GM12873 (cell line): Measurements from ENCODE around the gene NAT14.

ENCODE experiments used
- TF ChIP-seq, protein P1 (sequence below): IDR thresholded peaks from 2 replicates; pipeline ENCODE4 v1.5.1; 2012; ENCODE audit warnings: low read depth, mild to moderate bottlenecking, moderate library complexity, low read length, control low read depth; ENCODE audit not compliant: insufficient read depth; ENCODE audit errors: missing control alignments

NAT14 gene

DNA sequence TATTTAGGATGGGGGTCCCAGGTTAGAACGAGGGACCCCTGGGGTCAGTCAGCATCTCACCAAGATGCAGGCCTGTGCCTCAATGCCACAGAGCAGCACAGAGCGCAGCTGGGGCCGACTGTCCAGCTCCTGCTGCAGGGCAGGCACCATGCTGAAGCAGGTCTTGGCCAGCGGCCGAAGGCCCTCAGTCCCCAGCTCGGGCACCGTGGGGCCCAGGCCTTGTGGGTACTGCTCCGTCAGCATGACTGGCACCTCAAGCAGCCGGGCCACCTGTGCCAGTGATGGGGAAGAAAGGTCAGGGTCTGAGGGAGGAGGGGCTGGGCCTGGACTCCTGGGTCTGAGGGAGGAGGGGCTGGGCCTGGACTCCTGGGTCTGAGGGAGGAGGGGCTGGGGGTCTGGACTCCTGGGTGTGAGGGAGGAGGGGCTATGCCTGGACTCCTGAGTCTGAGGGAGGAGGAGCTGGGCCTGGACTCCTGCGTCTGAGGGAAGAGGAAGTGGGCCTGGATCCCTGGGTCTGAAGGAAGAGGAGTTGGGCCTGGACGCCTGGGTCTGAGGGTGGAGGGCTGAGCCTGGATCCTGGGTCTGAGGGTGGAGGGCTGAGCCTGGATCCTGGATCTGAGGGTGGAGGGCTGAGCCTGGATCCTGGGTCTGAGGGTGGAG lies 29.3 kb upstream of the NAT14 start:
- TF ChIP-seq, protein P1, sequence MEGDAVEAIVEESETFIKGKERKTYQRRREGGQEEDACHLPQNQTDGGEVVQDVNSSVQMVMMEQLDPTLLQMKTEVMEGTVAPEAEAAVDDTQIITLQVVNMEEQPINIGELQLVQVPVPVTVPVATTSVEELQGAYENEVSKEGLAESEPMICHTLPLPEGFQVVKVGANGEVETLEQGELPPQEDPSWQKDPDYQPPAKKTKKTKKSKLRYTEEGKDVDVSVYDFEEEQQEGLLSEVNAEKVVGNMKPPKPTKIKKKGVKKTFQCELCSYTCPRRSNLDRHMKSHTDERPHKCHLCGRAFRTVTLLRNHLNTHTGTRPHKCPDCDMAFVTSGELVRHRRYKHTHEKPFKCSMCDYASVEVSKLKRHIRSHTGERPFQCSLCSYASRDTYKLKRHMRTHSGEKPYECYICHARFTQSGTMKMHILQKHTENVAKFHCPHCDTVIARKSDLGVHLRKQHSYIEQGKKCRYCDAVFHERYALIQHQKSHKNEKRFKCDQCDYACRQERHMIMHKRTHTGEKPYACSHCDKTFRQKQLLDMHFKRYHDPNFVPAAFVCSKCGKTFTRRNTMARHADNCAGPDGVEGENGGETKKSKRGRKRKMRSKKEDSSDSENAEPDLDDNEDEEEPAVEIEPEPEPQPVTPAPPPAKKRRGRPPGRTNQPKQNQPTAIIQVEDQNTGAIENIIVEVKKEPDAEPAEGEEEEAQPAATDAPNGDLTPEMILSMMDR: no peak

DNA sequence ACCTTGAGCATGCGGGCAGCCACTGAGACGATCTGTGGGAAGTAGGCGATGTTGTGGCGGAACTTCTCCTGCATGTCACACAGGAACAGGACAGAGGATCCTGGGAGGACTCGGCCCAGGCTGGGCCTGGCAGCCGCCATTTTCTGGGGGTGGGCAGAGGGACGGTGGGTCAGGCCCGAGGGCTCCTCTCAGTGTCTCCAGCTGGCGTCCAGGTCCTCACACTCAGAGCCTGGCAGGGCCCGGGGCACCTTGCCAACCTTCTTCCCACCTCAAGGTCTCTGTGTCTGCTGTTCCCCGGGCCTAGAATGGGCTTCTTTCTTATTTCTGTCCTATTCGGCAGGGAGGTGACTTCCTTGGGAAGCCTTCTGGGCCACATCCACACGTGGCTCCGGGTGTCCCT lies 28.6 kb upstream of the NAT14 start:
- TF ChIP-seq, protein P1: no peak

DNA sequence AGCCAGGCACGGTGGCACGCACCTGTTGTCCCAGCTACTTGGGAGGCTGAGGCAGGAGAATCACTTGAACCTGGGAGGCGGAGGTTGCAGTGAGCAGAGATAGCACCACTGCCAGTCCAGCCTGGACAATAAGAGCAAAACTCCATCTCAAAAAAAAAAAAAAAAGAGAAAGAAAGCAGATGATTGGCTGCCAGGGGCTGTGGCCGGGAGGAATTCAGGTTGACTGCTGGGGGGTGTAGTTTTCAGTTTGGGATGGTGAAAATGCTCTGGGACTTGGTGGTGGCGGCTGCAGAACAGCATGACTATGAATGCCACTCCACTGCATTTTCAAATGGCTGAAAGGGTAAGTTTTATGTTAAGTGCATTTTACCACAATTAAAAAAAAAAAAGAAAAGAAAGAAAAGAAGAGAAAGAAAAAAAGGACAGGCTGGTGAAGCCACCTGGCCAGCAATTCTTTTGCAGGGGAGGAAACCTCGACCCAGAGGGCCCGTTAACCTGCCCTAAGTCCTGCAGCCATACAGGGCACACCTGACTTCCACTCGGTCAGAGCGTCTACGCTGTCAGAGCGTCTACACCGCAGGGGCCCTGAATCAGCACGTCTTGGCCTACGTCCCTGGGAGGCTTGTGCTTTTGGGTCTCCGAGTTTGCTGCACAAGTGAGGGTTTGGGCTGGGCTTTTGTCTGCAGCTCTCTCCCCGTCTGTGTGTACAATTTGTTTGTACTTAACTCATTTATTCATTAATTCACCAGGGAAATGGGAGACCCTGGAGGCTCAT lies 27.1 kb upstream of the NAT14 start:
- TF ChIP-seq, protein P1: no peak

DNA sequence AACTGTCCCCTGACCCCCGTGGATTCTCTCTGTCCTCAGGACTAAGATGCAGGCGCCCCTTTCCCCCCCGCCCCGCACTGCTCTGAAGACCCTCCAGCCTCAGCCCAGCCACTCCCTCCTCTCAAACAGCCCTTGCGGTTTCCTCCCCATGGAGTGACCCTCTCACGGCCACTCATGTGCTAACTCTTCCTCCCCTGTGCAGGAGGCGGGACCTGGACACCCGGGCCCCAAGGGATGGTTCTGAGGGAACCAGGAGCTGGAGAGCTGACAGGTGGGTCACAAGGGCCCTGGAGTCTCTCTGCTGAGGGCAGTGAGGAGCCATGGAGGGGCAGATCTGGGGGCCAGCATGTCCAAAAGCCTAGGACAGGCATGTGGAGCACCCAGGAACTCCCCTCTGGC lies 25.4 kb upstream of the NAT14 start:
- TF ChIP-seq, protein P1: no peak

DNA sequence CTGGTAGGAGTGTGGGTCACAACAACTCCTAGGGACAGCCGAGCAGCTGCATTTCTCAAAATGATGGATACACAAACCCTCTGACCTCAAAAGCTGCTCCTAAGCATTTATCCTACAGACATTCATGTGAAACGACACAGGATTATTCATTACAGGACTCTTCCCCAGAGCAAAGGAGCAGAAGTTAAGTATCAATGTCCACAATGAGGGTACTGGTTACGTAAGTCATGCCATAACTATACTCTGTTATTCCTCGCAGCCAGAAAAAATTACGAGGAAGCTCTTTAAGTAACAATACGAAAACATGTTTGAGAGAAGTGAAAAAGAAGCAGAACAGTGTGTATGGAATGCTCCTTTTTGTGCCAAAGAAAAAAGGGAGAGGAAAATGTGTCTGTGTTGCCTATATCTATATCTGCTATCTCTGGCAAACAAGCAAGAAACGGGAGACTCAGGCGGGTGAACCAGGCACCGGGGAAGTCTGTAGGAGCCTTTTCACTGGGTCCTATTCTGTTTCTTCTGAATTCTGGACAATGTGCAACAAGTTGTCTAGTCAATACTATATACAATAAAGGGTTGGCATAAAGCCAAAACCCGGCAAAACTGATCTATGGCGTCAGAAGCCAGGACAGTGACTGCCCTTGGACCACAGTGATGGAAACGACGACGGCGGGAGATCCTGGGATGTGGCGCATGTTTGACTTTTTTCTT lies 24.9 kb upstream of the NAT14 start:
- TF ChIP-seq, protein P1: no peak

DNA sequence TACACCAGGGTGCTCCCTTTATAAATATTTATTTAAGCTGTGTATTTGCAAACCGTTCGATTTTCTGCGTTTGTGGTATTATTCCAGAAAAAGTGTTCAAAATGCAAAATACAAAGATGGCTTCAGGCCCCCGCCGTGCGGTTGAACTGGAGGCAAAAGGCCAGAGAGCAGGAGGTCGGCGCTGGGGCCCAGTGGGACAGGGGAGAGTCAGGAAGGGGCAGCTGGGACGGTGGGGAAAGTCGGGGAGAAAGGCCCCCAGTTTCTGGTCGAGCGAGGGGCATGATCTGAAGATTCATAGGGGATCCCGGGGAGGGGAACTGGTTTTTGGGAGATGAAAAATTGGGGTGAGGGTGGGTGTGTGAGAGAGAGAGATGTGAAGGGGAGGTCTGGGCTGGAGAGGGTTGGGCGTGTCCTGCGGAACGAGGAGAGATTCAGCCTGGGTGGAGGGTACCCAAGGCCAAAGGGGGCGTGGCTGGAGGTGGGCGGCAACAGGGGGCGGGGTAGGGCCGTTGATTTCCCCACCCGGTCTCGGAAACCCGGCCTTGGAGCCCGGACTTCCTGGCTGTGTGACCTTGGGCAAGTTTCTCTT lies 24.2 kb upstream of the NAT14 start:
- TF ChIP-seq, protein P1: no peak
